WTC11 (cell line): ENCODE measurements around the gene SKP2. TPM values are rescaled to one million over a fixed set of nuclear protein-coding genes. Genes with fewer than 3 reads are reported as not detected.

Experiments used
- ATAC-seq: fragments of 200-7000 bp; cut with Tn5 transposase; 2 replicates; pipeline ENCODE4 v1.10.0; 2021; ENCODE audit warnings: mild to moderate bottlenecking, moderate library complexity
- CTCF ChIA-PET: fragments of 300-600 bp; sonication (Branson Sonifier 250); formaldehyde crosslinking; loops from one replicate; lab custom pipeline; 2021; ENCODE audit warnings: antibody characterized with exemption; lab: Charles Lee
- POLR2A ChIA-PET: fragments of 350-600 bp; sonication (Branson Sonifier 250); formaldehyde crosslinking; loops from one replicate; lab custom pipeline; 2021; ENCODE audit warnings: antibody characterized with exemption; lab: Charles Lee
- DNase-seq: peaks from one replicate; pipeline ENCODE4 v3.0.0; 2021; ENCODE audit warnings: low spot score
- H3K27ac Mint-ChIP-seq: 2 replicates; pipeline ENCODE4 v1.8.0; 2021; ENCODE audit warnings: mixed read lengths
- H3K27me3 Mint-ChIP-seq: 2 replicates; pipeline ENCODE4 v1.8.0; 2021; ENCODE audit warnings: low read depth, mild to moderate bottlenecking, moderate library complexity, mixed read lengths
- H3K36me3 Mint-ChIP-seq: 2 replicates; pipeline ENCODE4 v1.8.0; 2021; ENCODE audit warnings: mixed read lengths
- H3K4me1 Mint-ChIP-seq: 2 replicates; pipeline ENCODE4 v1.8.0; 2022; ENCODE audit warnings: mixed read lengths
- H3K4me3 Mint-ChIP-seq: 2 replicates; pipeline ENCODE4 v1.8.0; 2021; ENCODE audit warnings: mild to moderate bottlenecking, moderate library complexity, mixed read lengths
- H3K9me3 Mint-ChIP-seq: 2 replicates; pipeline ENCODE4 v1.8.0; 2021; ENCODE audit warnings: mixed read lengths
- AFF4 ChIP-seq: sonication (generic); formaldehyde crosslinking; IDR thresholded peaks from 2 replicates; pipeline ENCODE4 v1.8.1; 2023; ENCODE audit warnings: mild to moderate bottlenecking, missing genetic modification reagents, borderline replicate concordance
- CREM ChIP-seq: sonication (generic); formaldehyde crosslinking; IDR thresholded peaks from 2 replicates; pipeline ENCODE4 v1.8.1; 2022; ENCODE audit warnings: mild to moderate bottlenecking, missing genetic modification reagents, moderate library complexity
- E2F5 ChIP-seq: sonication (generic); formaldehyde crosslinking; IDR thresholded peaks from 2 replicates; pipeline ENCODE4 v1.8.1; 2022; ENCODE audit warnings: mild to moderate bottlenecking, moderate library complexity, missing genetic modification reagents
- FOXJ3 ChIP-seq: sonication (generic); formaldehyde crosslinking; IDR thresholded peaks from 2 replicates; pipeline ENCODE4 v1.9.0; 2021; ENCODE audit warnings: missing genetic modification reagents, mild to moderate bottlenecking, borderline replicate concordance
- FOXK1 ChIP-seq: sonication (generic); formaldehyde crosslinking; IDR thresholded peaks from 2 replicates; pipeline ENCODE4 v1.8.0; 2022; ENCODE audit warnings: mild to moderate bottlenecking, moderate library complexity, missing genetic modification reagents
- GTF2I ChIP-seq: fragments of 250-450 bp; sonication (Bioruptor Pico); conservative IDR thresholded peaks from 2 replicates; pipeline ENCODE4 v1.4.0; 2021; ENCODE audit warnings: mild to moderate bottlenecking
- JAZF1 ChIP-seq: fragments of 250-450 bp; sonication (Bioruptor Pico); IDR thresholded peaks from 2 replicates; pipeline ENCODE4 v1.9.0; 2021; ENCODE audit warnings: moderate library complexity, mild to moderate bottlenecking, inconsistent platforms
- KAT7 ChIP-seq: sonication (generic); formaldehyde crosslinking; IDR thresholded peaks from 2 replicates; pipeline ENCODE4 v1.8.1; 2023; ENCODE audit warnings: missing genetic modification reagents, mild to moderate bottlenecking, borderline replicate concordance
- MYBL2 ChIP-seq: sonication (generic); formaldehyde crosslinking; IDR thresholded peaks from 2 replicates; pipeline ENCODE4 v1.8.1; 2023; ENCODE audit warnings: mild to moderate bottlenecking, moderate library complexity, missing genetic modification reagents
- NFYB ChIP-seq: sonication (generic); formaldehyde crosslinking; conservative IDR thresholded peaks from 2 replicates; pipeline ENCODE4 v1.8.0; 2022; ENCODE audit warnings: low read depth, missing genetic modification reagents
- NR2C2 ChIP-seq: sonication (generic); formaldehyde crosslinking; IDR thresholded peaks from 2 replicates; pipeline ENCODE4 v1.8.0; 2022; ENCODE audit warnings: mild to moderate bottlenecking, missing genetic modification reagents
- NR3C1 ChIP-seq: sonication (generic); formaldehyde crosslinking; conservative IDR thresholded peaks from 2 replicates; pipeline ENCODE4 v1.8.1; 2023; ENCODE audit warnings: low read depth, mild to moderate bottlenecking, missing genetic modification reagents
- OVOL2 ChIP-seq: fragments of 250-450 bp; sonication (Bioruptor Pico); IDR thresholded peaks from 2 replicates; pipeline ENCODE4 v1.9.0; 2021; ENCODE audit warnings: mild to moderate bottlenecking, borderline replicate concordance
- RELA ChIP-seq: sonication (generic); formaldehyde crosslinking; IDR thresholded peaks from 2 replicates; pipeline ENCODE4 v1.8.1; 2022; ENCODE audit warnings: missing genetic modification reagents, mild to moderate bottlenecking, borderline replicate concordance
- SP1 ChIP-seq: sonication (generic); formaldehyde crosslinking; conservative IDR thresholded peaks from 2 replicates; pipeline ENCODE4 v1.8.1; 2022; ENCODE audit warnings: missing genetic modification reagents
- TEAD1 ChIP-seq: sonication (generic); formaldehyde crosslinking; IDR thresholded peaks from 2 replicates; pipeline ENCODE4 v1.8.0; 2022; ENCODE audit warnings: mild to moderate bottlenecking, missing genetic modification reagents
- USF2 ChIP-seq: sonication (generic); formaldehyde crosslinking; IDR thresholded peaks from 2 replicates; pipeline ENCODE4 v1.8.1; 2023; ENCODE audit warnings: mild to moderate bottlenecking, missing genetic modification reagents, moderate library complexity
- ZNF219 ChIP-seq: sonication (generic); formaldehyde crosslinking; IDR thresholded peaks from 2 replicates; pipeline ENCODE4 v1.8.0; 2023; ENCODE audit warnings: missing genetic modification reagents, mild to moderate bottlenecking, borderline replicate concordance
- ZNF425 ChIP-seq: fragments of 250-450 bp; sonication (Bioruptor Pico); conservative IDR thresholded peaks from 2 replicates; pipeline ENCODE4 v1.9.0; 2021; ENCODE audit warnings: mild to moderate bottlenecking
- ZNF671 ChIP-seq: fragments of 250-450 bp; sonication (Bioruptor Pico); IDR thresholded peaks from 2 replicates; pipeline ENCODE4 v1.8.0; 2021; ENCODE audit warnings: mild to moderate bottlenecking
- total RNA-seq: library from RNA; stranded (reverse); gene quantifications from 3 replicates; pipeline ENCODE4 v1.2.3, GENCODE V29; 2021
- TF ChIP-seq, protein P1 (sequence below): fragments of 250-450 bp; sonication (Bioruptor Pico); IDR thresholded peaks from 2 replicates; pipeline ENCODE4 v1.9.0; 2021; ENCODE audit warnings: moderate library complexity, mild to moderate bottlenecking, inconsistent platforms, borderline replicate concordance
- TF ChIP-seq, protein P2 (sequence below): sonication (generic); formaldehyde crosslinking; IDR thresholded peaks from 2 replicates; pipeline ENCODE4 v1.8.0; 2023; ENCODE audit warnings: missing genetic modification reagents
- TF ChIP-seq, protein P3 (sequence below): sonication (generic); formaldehyde crosslinking; IDR thresholded peaks from 2 replicates; pipeline ENCODE4 v1.8.1; 2023; ENCODE audit warnings: mild to moderate bottlenecking, moderate library complexity, missing genetic modification reagents
- TF ChIP-seq, protein P4 (sequence below): fragments of 250-450 bp; sonication (Bioruptor Pico); IDR thresholded peaks from 2 replicates; pipeline ENCODE4 v1.8.0; 2021; ENCODE audit warnings: mild to moderate bottlenecking

The SKP2 gene
- total RNA-seq, 1 experiment from 2014 or later, result 68.0 TPM

- TF ChIP-seq NFYB (CRISPR knock-in tag) (no peak), ZNF425 (CRISPR knock-in tag) (no peak), ZNF219 (CRISPR knock-in tag) (no peak), NR2C2 (CRISPR knock-in tag) (no peak), USF2 (no peak), MYBL2 (CRISPR knock-in tag) (no peak), TEAD1 (no peak), CREM (CRISPR knock-in tag) (no peak), KAT7 (CRISPR knock-in tag) (no peak)
- TF ChIP-seq, protein P1, sequence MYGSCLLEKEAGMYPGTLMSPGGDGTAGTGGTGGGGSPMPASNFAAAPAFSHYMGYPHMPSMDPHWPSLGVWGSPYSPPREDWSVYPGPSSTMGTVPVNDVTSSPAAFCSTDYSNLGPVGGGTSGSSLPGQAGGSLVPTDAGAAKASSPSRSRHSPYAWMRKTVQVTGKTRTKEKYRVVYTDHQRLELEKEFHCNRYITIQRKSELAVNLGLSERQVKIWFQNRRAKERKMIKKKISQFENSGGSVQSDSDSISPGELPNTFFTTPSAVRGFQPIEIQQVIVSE (CRISPR knock-in tag), result no peak
- TF ChIP-seq, protein P2, sequence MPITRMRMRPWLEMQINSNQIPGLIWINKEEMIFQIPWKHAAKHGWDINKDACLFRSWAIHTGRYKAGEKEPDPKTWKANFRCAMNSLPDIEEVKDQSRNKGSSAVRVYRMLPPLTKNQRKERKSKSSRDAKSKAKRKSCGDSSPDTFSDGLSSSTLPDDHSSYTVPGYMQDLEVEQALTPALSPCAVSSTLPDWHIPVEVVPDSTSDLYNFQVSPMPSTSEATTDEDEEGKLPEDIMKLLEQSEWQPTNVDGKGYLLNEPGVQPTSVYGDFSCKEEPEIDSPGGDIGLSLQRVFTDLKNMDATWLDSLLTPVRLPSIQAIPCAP (CRISPR knock-in tag), result no peak
These were observed 66.1 kb downstream of the SKP2 start (continued) for GRCh38 chr5:36217988-36218387.

GRCh38 chr5:36222620-36223019 lies 70.7 kb downstream of the SKP2 start:
- no peak for ATAC-seq
- ChIA-PET POLR2A (no interaction called here), CTCF (no interaction called here)
- Mint-ChIP-seq H3K4me3 (no peak overlapping the region), H3K36me3 (no peaks in the 10 kb centered on the region), H3K9me3 (no peaks in the 10 kb centered on the region), H3K4me1 (no peaks in the 10 kb centered on the region), H3K27ac (no peak overlapping the region), H3K27me3 (no peaks in the 10 kb centered on the region)
- no peak for DNase-seq
- TF ChIP-seq TEAD1 (no peak), AFF4 (CRISPR knock-in tag) (no peak), JAZF1 (CRISPR knock-in tag) (no peak), RELA (no peak), E2F5 (CRISPR knock-in tag) (no peak), FOXK1 (CRISPR knock-in tag) (no peak), FOXJ3 (no peak), OVOL2 (CRISPR knock-in tag) (no peak), GTF2I (CRISPR knock-in tag) (no peak), NR3C1 (no peak), ZNF671 (CRISPR knock-in tag) (no peak), SP1 (CRISPR knock-in tag) (no peak)
- TF ChIP-seq, protein P3, sequence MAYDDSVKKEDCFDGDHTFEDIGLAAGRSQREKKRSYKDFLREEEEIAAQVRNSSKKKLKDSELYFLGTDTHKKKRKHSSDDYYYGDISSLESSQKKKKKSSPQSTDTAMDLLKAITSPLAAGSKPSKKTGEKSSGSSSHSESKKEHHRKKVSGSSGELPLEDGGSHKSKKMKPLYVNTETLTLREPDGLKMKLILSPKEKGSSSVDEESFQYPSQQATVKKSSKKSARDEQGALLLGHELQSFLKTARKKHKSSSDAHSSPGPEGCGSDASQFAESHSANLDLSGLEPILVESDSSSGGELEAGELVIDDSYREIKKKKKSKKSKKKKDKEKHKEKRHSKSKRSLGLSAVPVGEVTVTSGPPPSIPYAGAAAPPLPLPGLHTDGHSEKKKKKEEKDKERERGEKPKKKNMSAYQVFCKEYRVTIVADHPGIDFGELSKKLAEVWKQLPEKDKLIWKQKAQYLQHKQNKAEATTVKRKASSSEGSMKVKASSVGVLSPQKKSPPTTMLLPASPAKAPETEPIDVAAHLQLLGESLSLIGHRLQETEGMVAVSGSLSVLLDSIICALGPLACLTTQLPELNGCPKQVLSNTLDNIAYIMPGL (CRISPR knock-in tag), result no peak
- TF ChIP-seq, protein P4, sequence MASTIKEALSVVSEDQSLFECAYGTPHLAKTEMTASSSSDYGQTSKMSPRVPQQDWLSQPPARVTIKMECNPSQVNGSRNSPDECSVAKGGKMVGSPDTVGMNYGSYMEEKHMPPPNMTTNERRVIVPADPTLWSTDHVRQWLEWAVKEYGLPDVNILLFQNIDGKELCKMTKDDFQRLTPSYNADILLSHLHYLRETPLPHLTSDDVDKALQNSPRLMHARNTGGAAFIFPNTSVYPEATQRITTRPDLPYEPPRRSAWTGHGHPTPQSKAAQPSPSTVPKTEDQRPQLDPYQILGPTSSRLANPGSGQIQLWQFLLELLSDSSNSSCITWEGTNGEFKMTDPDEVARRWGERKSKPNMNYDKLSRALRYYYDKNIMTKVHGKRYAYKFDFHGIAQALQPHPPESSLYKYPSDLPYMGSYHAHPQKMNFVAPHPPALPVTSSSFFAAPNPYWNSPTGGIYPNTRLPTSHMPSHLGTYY (CRISPR knock-in tag), result no peak
